Keratinocyte (primary cell): ENCODE data around the gene NCOR1. TPM values are rescaled to one million over a fixed set of nuclear protein-coding genes. Genes with fewer than 3 reads are reported as not detected.

ENCODE experiments used
- DNase-seq: peaks from one replicate; pipeline ENCODE4 v3.0.0-alpha.2; 2011; ENCODE audit warnings: low read depth, missing footprints, low spot score
- FAIRE-seq: peaks from 2 replicates; lab custom pipeline; 2011; peaks lifted over from hg19 to GRCh38; lab: Jason Lieb, UNC
- H2AFZ ChIP-seq: 2 replicates; pipeline ENCODE4 v1.6.0; 2012; ENCODE audit warnings: low read length, control low read depth, inconsistent platforms; ENCODE audit not compliant: control insufficient read depth
- H3K27ac ChIP-seq: 2 replicates; pipeline ENCODE4 v1.5.1; 2011; ENCODE audit warnings: low read length; ENCODE audit not compliant: control insufficient read depth, insufficient read depth
- H3K27me3 ChIP-seq: 3 replicates; pipeline ENCODE4 v1.6.0; 2011; ENCODE audit warnings: low read length; ENCODE audit not compliant: control insufficient read depth, insufficient read depth; ENCODE audit errors: extremely low read depth
- H3K36me3 ChIP-seq, 2 experiments: 2 replicates in 1 of 2; 3 replicates in 1 of 2; pipeline ENCODE4 v1.5.1; 2011; ENCODE audit warnings: low read length in 2 of 2, mild to moderate bottlenecking in 1 of 2; ENCODE audit not compliant: control insufficient read depth in 2 of 2, insufficient read depth in 2 of 2; ENCODE audit errors: extremely low read depth in 1 of 2
- H3K4me1 ChIP-seq: 3 replicates; pipeline ENCODE4 v1.5.1; 2011; ENCODE audit warnings: low read length; ENCODE audit not compliant: control insufficient read depth, insufficient read depth; ENCODE audit errors: extremely low read depth
- H3K4me2 ChIP-seq: 3 replicates; pipeline ENCODE4 v1.6.0; 2011; ENCODE audit warnings: low read depth, low read length; ENCODE audit not compliant: control insufficient read depth, insufficient read depth; ENCODE audit errors: extremely low read depth
- H3K4me3 ChIP-seq, 3 experiments: fragments of 200-600 bp in 1 of 3; sonication (generic) in 1 of 3; 2 replicates in 2 of 3; 3 replicates in 1 of 3; pipeline ENCODE4 v1.5.1; 2011 to 2016; ENCODE audit warnings: low read length in 3 of 3, mild to moderate bottlenecking in 3 of 3, control low read depth in 2 of 3, inconsistent platforms in 1 of 3, low read depth in 1 of 3, mixed read lengths in 1 of 3, mixed run types in 1 of 3, moderate library complexity in 1 of 3; ENCODE audit not compliant: control insufficient read depth in 2 of 3, insufficient read depth in 2 of 3; ENCODE audit errors: extremely low read depth in 1 of 3
- H3K79me2 ChIP-seq: 2 replicates; pipeline ENCODE4 v1.6.0; 2012; ENCODE audit warnings: low read length; ENCODE audit not compliant: control insufficient read depth, insufficient read depth
- H3K9ac ChIP-seq: 3 replicates; pipeline ENCODE4 v1.6.0; 2011; ENCODE audit warnings: low read length; ENCODE audit not compliant: control insufficient read depth, insufficient read depth; ENCODE audit errors: extremely low read depth
- H3K9me1 ChIP-seq: 3 replicates; pipeline ENCODE4 v1.6.0; 2011; ENCODE audit warnings: low read length; ENCODE audit not compliant: control insufficient read depth, insufficient read depth; ENCODE audit errors: extremely low read depth
- H3K9me3 ChIP-seq: 2 replicates; pipeline ENCODE4 v1.5.1; 2012; ENCODE audit warnings: low read depth, low read length; ENCODE audit not compliant: control insufficient read depth
- H4K20me1 ChIP-seq: 3 replicates; pipeline ENCODE4 v1.6.0; 2011; ENCODE audit warnings: low read length; ENCODE audit not compliant: control insufficient read depth, insufficient read depth; ENCODE audit errors: extremely low read depth
- CTCF ChIP-seq, 3 experiments: IDR thresholded peaks in 1 of 3; conservative IDR thresholded peaks in 1 of 3; optimal IDR thresholded peaks in 1 of 3; 2 replicates in 2 of 3; 3 replicates in 1 of 3; pipeline versions ENCODE3 to v1.5.1; 2011; ENCODE audit warnings: low read length in 3 of 3, mild to moderate bottlenecking in 3 of 3, moderate library complexity in 2 of 3, control low read depth in 1 of 3, inconsistent platforms in 1 of 3; ENCODE audit not compliant: insufficient read depth in 2 of 3; ENCODE audit errors: extremely low read depth in 1 of 3
- EZH2 ChIP-seq: IDR thresholded peaks from one replicate; pipeline ENCODE4 v1.6.1; 2012; ENCODE audit warnings: inconsistent platforms, mild to moderate bottlenecking, low read length, moderate library complexity
- dilution Hi-C: fragments of 300-500 bp; cut with MboI; formaldehyde crosslinking; loops from one replicate; pipeline ENCODE4 v1.7.0; 2020; ENCODE audit warnings: low sequenced_read_pairs; ENCODE audit not compliant: extremely low pct_ligation_motif_present
- polyA plus RNA-seq, 5 experiments: library from polyadenylated mRNA; depleted of rRNA in 3 of 5; stranded (reverse) in 3 of 5; stranded (forward) in 1 of 5; unstranded in 1 of 5; fragments of >200 nt; gene quantifications; 1 replicate in 1 of 5; 2 replicates in 3 of 5; 3 replicates in 1 of 5; pipeline versions ENCODE4 v1.2.1 to v1.2.3, GENCODE V29; 2011 to 2012; ENCODE audit warnings: missing spikeins in 2 of 5, low read depth in 1 of 5, low replicate concordance in 1 of 5
- small RNA-seq, 3 experiments: library from RNA; depleted of rRNA; stranded (forward); fragments of <200 nt; gene quantifications; one replicate each; pipeline ENCODE3, GENCODE V24; 2012; ENCODE audit warnings: low read depth in 3 of 3, low replicate concordance in 1 of 3; ENCODE audit not compliant: insufficient read length in 3 of 3

The NCOR1 gene
- polyA plus RNA-seq, 1 donor (not counting 4 experiments of a cell fraction or from before 2014, with no cell fraction given): 59.8 TPM

GRCh38 chr17:15981646-15982580 is 233.4 kb downstream of the NCOR1 start:
- FAIRE-seq: peak; percentile 85
- peak overlapping the region; percentile 32 for H3K27ac ChIP-seq

DNA sequence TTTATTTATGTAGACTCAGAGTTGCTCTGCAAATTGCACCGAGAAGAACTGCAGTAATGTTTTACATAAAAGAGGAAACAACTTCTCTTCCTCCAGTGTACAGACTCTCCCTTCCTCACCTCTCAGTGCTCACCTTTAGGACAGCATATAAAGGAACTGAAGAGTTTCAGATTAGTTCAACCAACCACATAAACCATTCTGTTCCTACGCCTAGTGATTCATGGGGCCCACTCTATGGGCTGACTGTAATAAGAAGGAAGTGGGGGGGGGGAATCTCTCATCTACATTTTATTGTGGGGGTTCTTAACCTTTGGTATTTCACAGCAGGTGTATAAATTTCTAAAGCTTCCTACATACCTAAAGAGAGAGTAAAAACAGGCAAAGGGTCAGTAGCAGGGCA is 234.1 kb downstream of the NCOR1 start:
- Histone ChIP-seq H3K36me3 (peaks cover 16 to 43% of the 10 kb centered on the region in 2 experiments), H3K9me1 (peaks cover 2% of the 10 kb centered on the region), H4K20me1 (no peaks in the 10 kb centered on the region), H3K4me3 (no peak overlapping the region), H3K27me3 (no peaks in the 10 kb centered on the region), H3K27ac (peak overlapping the region; percentile 32), H3K9me3 (no peaks in the 10 kb centered on the region), H3K4me1 (peaks cover 32% of the 10 kb centered on the region), H3K79me2 (peaks cover 15% of the 10 kb centered on the region), H2AFZ (no peak overlapping the region), H3K4me2 (peak overlapping the region; percentile 23), H3K9ac (no peak overlapping the region)
- no peak for FAIRE-seq
- no peak for DNase-seq
- no peak for TF ChIP-seq CTCF (optimal IDR thresholded peaks at IDR 0.05 in 1 of 3, IDR thresholded peaks at IDR 0.05 in 1 of 3, conservative IDR thresholded peaks at IDR 0.05 in 1 of 3; ENCODE audit: extremely low read depth in 1 of 3, insufficient read depth in 2 of 3, low read length in 3 of 3)
- no peak for TF ChIP-seq EZH2
- dilution Hi-C loops: no loop called here

More at GRCh38 chr17:15981646-15982580, 233.4 kb downstream of the NCOR1 start:
- dilution Hi-C loops: no loop called here
- Histone ChIP-seq H3K9ac (no peak overlapping the region), H3K79me2 (peaks cover 10% of the 10 kb centered on the region), H3K4me3 (no peak overlapping the region), H2AFZ (no peak overlapping the region), H3K9me1 (peaks cover 2% of the 10 kb centered on the region), H3K27me3 (no peaks in the 10 kb centered on the region), H3K4me1 (peaks cover 32% of the 10 kb centered on the region), H4K20me1 (no peaks in the 10 kb centered on the region), H3K9me3 (no peaks in the 10 kb centered on the region), H3K36me3 (peaks cover 15 to 43% of the 10 kb centered on the region in 2 experiments), H3K4me2 (peak overlapping the region; percentile 53)
- DNase-seq: no peak
- no peak for TF ChIP-seq EZH2
- TF ChIP-seq CTCF (optimal IDR thresholded peaks at IDR 0.05 in 1 of 3, IDR thresholded peaks at IDR 0.05 in 1 of 3, conservative IDR thresholded peaks at IDR 0.05 in 1 of 3; ENCODE audit: extremely low read depth in 1 of 3, insufficient read depth in 2 of 3, low read length in 3 of 3): no peak

Small RNAs within 50 kb of the gene (small RNA-seq; reads per million reads assigned to genes)
- gene RNU6-314P (0 to 0.33 (median 0) reads per million in 3 experiments), gene RNU6-862P (0 to 0.25 (median 0) reads per million in 3 experiments)

Other genes starting within 250 kb of the NCOR1 start
- gene ZSWIM7, start 215.8 kb downstream of the NCOR1 start, polyA plus RNA-seq: 41.9 to 47.1 TPM (median 43.4 TPM) in 3 replicates
- 7.1 to 14.3 TPM (median 8.3 TPM) in 3 replicates for gene TTC19, start 215.7 kb downstream of the NCOR1 start, polyA plus RNA-seq
- 17.0 to 30.4 TPM (median 21.5 TPM) in 3 replicates for gene PIGL, start 1.7 kb upstream of the NCOR1 start, polyA plus RNA-seq
- gene CENPV, start 137.9 kb upstream of the NCOR1 start, polyA plus RNA-seq: 0.58 to 1.7 TPM (median 1.5 TPM) in 3 replicates
- 533 to 846 TPM (median 762 TPM) in 3 replicates for gene UBB, start 165.6 kb upstream of the NCOR1 start, polyA plus RNA-seq
- 0.05 to 0.09 TPM (median 0.09 TPM) in 3 replicates for gene TRPV2, start 200.0 kb upstream of the NCOR1 start, polyA plus RNA-seq